Subcutaneous adipose tissue (tissue), 4 donors: ENCODE results near the gene OLFM2. TPM values are rescaled to one million over a fixed set of nuclear protein-coding genes. Genes with fewer than 3 reads are reported as not detected.

Experiments
- CTCF ChIP-seq: fragments of 450-650 bp; IDR thresholded peaks from one replicate; pipeline ENCODE4 v1.5.1; 2016; ENCODE audit warnings: low read depth, mild to moderate bottlenecking, control low read depth, antibody characterized with exemption, moderate library complexity
- total RNA-seq, 4 donors: library from RNA; depleted of rRNA; stranded (reverse); fragments of >200 nt; gene quantifications; one replicate each; pipeline ENCODE4 v1.1.0, GENCODE V29; 2016

OLFM2 gene
- total RNA-seq, 4 donors from 2014 or later = 21.8 to 258 (median 57.7) TPM

GRCh38 chr19:9941231-9941630 is 4.9 kb upstream of the OLFM2 start:
- TF ChIP-seq CTCF = no peak

GRCh38 chr19:9940778-9941177 is 4.5 kb upstream of the OLFM2 start:
- TF ChIP-seq CTCF = no peak

- no peak for TF ChIP-seq CTCF
Measured at GRCh38 chr19:9939301-9939913, 3.1 kb upstream of the OLFM2 start.

GRCh38 chr19:9937001-9937411 is 691 bp upstream of the OLFM2 start:
- TF ChIP-seq CTCF = no peak

- TF ChIP-seq CTCF = no peak
Measured at GRCh38 chr19:9935506-9936325, 599 bp downstream of the OLFM2 start.

- no peak for TF ChIP-seq CTCF
Measured at GRCh38 chr19:9934132-9934950, 2.0 kb downstream of the OLFM2 start.

GRCh38 chr19:9932835-9933234 is 3.5 kb downstream of the OLFM2 start:
- TF ChIP-seq CTCF = no peak
